Parathyroid adenoma (tissue), 2 donors: ENCODE measurements around the gene RPS29.

Source experiments
- H2AFZ ChIP-seq: fragments of 300-600 bp; sonication (generic); one replicate; pipeline ENCODE4 v1.7.0; 2017; ENCODE audit warnings: antibody characterized with exemption, mild to moderate bottlenecking
- H3K27ac ChIP-seq: fragments of 300-600 bp; sonication (generic); one replicate; pipeline ENCODE4 v1.7.0; 2017
- H3K27me3 ChIP-seq: fragments of 300-600 bp; sonication (generic); one replicate; pipeline ENCODE4 v1.7.0; 2017; ENCODE audit warnings: low read length; ENCODE audit not compliant: control insufficient read depth, insufficient read depth
- H3K36me3 ChIP-seq: fragments of 300-600 bp; sonication (generic); one replicate; pipeline ENCODE4 v1.7.0; 2017; ENCODE audit warnings: low read length; ENCODE audit not compliant: control insufficient read depth, insufficient read depth
- H3K4me1 ChIP-seq: fragments of 300-600 bp; sonication (generic); one replicate; pipeline ENCODE4 v1.7.0; 2017; ENCODE audit warnings: control low read depth
- H3K4me2 ChIP-seq: fragments of 300-600 bp; sonication (generic); one replicate; pipeline ENCODE4 v1.7.0; 2017; ENCODE audit warnings: low read length
- H3K4me3 ChIP-seq: fragments of 300-600 bp; sonication (generic); one replicate; pipeline ENCODE4 v1.7.0; 2017; ENCODE audit warnings: low read depth, low read length
- H3K79me2 ChIP-seq: fragments of 300-600 bp; sonication (generic); one replicate; pipeline ENCODE4 v1.7.0; 2017; ENCODE audit warnings: control low read depth
- H3K9ac ChIP-seq: fragments of 300-600 bp; sonication (generic); one replicate; pipeline ENCODE4 v1.7.0; 2017; ENCODE audit warnings: mild to moderate bottlenecking
- H3K9me3 ChIP-seq: fragments of 300-600 bp; sonication (generic); one replicate; pipeline ENCODE4 v1.7.0; 2017; ENCODE audit warnings: low read length; ENCODE audit not compliant: control insufficient read depth
- TF ChIP-seq, protein P1 (sequence below): fragments of 300-600 bp; sonication (generic); IDR thresholded peaks from one replicate; pipeline ENCODE4 v1.7.0; 2017; ENCODE audit warnings: antibody characterized with exemption, mild to moderate bottlenecking
- donor health status: primary hyperparathyroidism.

RPS29 gene

DNA sequence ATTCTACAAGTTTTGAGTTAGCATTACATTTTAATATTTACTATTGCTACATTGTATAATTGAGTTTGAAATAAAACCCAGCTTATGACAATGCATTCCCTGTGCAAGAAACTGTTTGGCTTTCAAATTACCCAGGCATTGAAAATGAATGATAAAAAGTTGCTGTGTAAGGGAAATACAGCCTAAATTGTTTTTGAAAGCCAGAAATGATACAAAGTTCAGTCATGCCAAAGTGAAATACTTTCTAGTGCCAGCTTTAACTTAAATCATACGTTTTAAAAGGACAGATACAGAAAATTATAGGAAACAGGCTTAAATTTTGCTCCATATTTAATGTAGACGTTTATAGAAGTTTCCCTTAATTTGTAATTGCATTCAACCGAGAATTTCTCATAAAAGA is 37.2 kb upstream of the RPS29 start:
- Histone ChIP-seq H3K4me3 (no peak overlapping the region), H3K36me3 (no peaks in the 10 kb centered on the region), H3K27me3 (no peaks in the 10 kb centered on the region), H3K27ac (peak overlapping the region; percentile 8), H3K4me1 (peaks cover 11% of the 10 kb centered on the region), H3K9ac (no peak overlapping the region), H3K79me2 (peaks cover 9% of the 10 kb centered on the region), H3K4me2 (peak overlapping the region; percentile 11), H3K9me3 (no peaks in the 10 kb centered on the region), H2AFZ (no peak overlapping the region)
- TF ChIP-seq, protein P1, sequence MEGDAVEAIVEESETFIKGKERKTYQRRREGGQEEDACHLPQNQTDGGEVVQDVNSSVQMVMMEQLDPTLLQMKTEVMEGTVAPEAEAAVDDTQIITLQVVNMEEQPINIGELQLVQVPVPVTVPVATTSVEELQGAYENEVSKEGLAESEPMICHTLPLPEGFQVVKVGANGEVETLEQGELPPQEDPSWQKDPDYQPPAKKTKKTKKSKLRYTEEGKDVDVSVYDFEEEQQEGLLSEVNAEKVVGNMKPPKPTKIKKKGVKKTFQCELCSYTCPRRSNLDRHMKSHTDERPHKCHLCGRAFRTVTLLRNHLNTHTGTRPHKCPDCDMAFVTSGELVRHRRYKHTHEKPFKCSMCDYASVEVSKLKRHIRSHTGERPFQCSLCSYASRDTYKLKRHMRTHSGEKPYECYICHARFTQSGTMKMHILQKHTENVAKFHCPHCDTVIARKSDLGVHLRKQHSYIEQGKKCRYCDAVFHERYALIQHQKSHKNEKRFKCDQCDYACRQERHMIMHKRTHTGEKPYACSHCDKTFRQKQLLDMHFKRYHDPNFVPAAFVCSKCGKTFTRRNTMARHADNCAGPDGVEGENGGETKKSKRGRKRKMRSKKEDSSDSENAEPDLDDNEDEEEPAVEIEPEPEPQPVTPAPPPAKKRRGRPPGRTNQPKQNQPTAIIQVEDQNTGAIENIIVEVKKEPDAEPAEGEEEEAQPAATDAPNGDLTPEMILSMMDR, result no peak

DNA sequence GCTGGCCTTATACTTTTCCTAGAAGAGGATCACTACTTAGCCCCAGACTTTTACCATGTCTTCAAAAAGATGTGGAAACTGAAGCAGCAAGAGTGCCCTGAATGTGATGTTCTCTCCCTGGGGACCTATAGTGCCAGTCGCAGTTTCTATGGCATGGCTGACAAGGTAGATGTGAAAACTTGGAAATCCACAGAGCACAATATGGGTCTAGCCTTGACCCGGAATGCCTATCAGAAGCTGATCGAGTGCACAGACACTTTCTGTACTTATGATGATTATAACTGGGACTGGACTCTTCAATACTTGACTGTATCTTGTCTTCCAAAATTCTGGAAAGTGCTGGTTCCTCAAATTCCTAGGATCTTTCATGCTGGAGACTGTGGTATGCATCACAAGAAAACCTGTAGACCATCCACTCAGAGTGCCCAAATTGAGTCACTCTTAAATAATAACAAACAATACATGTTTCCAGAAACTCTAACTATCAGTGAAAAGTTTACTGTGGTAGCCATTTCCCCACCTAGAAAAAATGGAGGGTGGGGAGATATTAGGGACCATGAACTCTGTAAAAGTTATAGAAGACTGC is 35.9 kb upstream of the RPS29 start:
- no peaks in the 10 kb centered on the region for H3K27me3 ChIP-seq
- peaks cover 9% of the 10 kb centered on the region for H3K79me2 ChIP-seq
- TF ChIP-seq, protein P1, result no peak
- H3K27ac ChIP-seq, result no peak overlapping the region
- peak overlapping the region; percentile 81 for H3K4me3 ChIP-seq
- H3K4me1 ChIP-seq, result peaks cover 11% of the 10 kb centered on the region
- peak overlapping the region; percentile 99 for H2AFZ ChIP-seq
- no peak overlapping the region for H3K9ac ChIP-seq
- H3K4me2 ChIP-seq, result peak overlapping the region; percentile 88
- no peaks in the 10 kb centered on the region for H3K36me3 ChIP-seq
- H3K9me3 ChIP-seq, result no peaks in the 10 kb centered on the region

DNA sequence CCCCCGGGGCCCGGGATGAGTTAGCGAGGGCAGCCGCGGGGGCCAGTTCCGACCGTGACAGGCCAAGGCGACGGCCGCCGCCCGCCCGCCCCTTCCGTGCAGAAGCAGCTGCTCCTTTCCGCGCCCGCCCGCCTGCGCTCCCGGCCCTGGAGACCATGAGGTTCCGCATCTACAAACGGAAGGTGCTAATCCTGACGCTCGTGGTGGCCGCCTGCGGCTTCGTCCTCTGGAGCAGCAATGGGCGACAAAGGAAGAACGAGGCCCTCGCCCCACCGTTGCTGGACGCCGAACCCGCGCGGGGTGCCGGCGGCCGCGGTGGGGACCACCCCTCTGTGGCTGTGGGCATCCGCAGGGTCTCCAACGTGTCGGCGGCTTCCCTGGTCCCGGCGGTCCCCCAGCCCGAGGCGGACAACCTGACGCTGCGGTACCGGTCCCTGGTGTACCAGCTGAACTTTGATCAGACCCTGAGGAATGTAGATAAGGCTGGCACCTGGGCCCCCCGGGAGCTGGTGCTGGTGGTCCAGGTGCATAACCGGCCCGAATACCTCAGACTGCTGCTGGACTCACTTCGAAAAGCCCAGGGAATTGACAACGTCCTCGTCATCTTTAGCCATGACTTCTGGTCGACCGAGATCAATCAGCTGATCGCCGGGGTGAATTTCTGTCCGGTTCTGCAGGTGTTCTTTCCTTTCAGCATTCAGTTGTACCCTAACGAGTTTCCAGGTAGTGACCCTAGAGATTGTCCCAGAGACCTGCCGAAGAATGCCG is 35.1 kb upstream of the RPS29 start:
- H3K27ac ChIP-seq, result peak overlapping the region; percentile 98
- H3K79me2 ChIP-seq, result peaks cover 9% of the 10 kb centered on the region
- TF ChIP-seq, protein P1, result no peak
- H3K27me3 ChIP-seq, result no peaks in the 10 kb centered on the region
- peak overlapping the region; percentile 99 for H2AFZ ChIP-seq
- no peaks in the 10 kb centered on the region for H3K9me3 ChIP-seq
- no peaks in the 10 kb centered on the region for H3K36me3 ChIP-seq
- H3K4me3 ChIP-seq, result peak overlapping the region; percentile 81
- H3K9ac ChIP-seq, result peak overlapping the region; percentile 57
- H3K4me1 ChIP-seq, result peaks cover 11% of the 10 kb centered on the region
- H3K4me2 ChIP-seq, result peak overlapping the region; percentile 88

DNA sequence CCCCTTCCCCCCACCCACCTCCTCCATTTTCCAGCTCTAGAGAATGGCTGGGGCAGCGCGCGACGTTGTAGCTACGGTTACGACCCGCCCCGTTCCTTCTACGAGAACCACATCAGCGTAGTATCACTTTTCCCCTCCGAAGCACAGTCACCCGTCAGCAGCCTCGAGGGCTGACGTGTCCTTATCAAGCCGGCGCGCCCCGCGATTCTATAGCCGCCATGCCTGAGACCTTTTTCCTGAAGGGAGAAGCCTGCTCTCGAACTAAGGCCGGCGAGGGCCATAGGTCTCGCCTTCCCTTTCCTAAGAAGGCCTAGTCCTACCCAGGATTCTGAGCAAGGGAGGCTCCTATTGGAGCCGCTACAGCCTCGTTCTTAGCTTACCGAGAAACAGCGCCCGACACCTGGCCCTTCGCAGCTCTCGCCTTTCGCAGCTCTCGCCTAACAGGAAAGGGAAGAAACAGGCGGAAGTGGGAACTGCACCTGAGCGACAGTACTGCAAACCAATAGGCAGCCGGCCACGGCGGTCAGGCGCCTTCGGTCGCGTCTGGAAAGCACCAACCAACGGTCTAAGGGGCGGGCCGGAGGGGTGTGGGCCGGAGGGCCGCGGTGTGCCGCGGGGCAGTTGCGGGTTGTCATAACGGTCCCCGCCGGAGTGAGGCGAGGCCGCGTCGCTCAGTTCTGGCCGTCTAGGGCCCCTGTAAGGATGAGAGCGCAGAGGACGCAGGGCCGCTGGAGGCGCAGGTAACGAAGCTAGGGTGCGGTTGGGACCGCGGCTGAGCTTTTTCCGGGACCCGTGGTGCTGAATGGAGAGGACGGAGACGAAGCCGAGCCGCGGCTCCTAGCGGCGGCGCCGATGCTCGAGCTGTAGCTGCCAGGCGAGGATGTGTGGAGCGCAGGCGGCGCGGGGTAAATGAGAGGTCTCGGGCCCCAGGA is 34.3 kb upstream of the RPS29 start, which contains the start of the genes MGAT2 and RPL36AL:
TSS of gene MGAT2 (plus strand) at position 618 of the 932 bp plus-strand sequence. CDS start 470 bp downstream, outside the sequence.
TSS of gene RPL36AL (minus strand) at position 445 of the 932 bp plus-strand sequence. CDS start 1,522 bp downstream, outside the sequence.
- Histone ChIP-seq H3K27ac (peak within 1 kb of the TSS; percentile 98), H3K9ac (peak within 1 kb of the TSS; percentile 96), H2AFZ (peak within 1 kb of the TSS; percentile 99), H3K4me1 (peaks cover 11% of the 10 kb centered on the region), H3K36me3 (no peaks in the 10 kb centered on the region), H3K27me3 (no peaks in the 10 kb centered on the region), H3K4me3 (peak within 1 kb of the TSS; percentile 81), H3K79me2 (peaks cover 9% of the 10 kb centered on the region), H3K4me2 (peak within 1 kb of the TSS; percentile 88), H3K9me3 (no peaks in the 10 kb centered on the region)
- TF ChIP-seq, protein P1, result no peak
